Measurements from ENCODE around the gene HIVEP3.

HIVEP3 gene

DNA sequence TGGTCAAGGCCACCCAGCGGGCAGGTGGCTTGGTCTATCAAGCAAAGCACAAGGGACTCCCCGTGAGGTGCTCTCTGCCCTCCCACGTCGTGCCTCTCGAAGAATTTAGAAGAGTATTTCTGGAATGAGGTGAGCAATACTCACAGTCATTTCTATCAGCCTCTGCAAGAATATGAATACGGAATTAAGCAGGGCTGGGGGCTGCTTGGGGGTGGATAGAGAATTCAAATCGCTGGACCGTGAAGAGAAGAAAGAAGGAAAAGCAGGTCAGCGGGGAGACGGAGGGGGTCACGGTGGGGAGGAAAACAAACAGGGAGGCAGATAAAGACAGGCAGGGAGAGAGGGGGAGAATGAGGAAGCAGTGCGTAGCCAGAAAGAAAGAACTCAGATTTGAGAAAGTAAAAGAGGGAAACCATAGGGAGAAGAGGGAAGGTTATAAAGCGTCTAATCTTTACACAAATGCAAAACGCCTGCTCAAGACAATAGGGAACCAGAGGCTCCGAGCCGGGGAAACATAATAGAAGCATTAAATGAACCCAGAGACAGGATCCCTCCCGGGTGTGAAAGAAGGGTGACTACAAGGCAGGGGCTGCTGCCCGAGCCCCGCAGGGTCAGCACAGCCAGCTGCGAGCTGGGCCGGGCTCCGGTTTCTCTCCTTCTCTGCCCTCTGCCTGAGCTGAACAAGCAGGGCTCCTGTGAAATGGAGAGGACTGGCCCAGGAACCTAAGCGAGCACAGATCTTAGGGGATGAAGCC, 432.2 kb downstream of the HIVEP3 start:
- DNase-seq, result no peak

DNA sequence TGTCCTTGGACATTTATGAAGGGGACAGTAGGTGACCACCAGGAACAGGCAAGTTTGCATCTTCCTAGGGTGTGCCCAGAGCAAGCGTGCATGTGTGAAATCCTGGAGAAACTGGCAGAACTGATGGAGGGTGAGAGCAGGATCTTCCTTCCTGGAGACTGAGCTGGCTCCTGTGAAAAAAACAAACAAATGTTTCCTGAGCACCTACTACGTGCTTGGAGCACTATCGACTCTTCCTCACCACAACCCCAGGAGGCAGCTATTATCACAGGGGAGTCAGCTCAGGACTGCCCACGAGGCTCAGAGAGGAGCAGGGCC, 432.7 kb downstream of the HIVEP3 start:
- DNase-seq, result no peak

DNA sequence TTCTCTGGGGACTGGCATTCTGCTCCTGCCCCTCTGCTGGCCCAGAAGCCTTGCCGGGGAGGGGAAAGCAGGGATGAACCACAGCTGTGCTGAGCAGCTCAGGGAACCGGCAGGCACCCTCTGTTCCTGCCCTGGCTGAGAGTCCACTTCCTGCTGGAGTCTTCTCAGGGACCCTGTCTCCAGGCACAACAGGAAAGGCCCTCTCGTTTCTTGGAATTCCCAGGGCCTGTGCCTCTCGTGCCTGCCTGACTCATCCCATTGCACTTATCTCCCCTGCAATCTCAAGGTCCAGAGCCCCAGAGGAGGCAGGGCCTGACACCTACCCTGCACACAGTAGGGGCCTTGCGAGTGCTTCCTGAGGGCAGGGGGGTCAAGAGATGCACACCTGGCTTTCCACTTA, 433.1 kb downstream of the HIVEP3 start:
- DNase-seq, result no peak

DNA sequence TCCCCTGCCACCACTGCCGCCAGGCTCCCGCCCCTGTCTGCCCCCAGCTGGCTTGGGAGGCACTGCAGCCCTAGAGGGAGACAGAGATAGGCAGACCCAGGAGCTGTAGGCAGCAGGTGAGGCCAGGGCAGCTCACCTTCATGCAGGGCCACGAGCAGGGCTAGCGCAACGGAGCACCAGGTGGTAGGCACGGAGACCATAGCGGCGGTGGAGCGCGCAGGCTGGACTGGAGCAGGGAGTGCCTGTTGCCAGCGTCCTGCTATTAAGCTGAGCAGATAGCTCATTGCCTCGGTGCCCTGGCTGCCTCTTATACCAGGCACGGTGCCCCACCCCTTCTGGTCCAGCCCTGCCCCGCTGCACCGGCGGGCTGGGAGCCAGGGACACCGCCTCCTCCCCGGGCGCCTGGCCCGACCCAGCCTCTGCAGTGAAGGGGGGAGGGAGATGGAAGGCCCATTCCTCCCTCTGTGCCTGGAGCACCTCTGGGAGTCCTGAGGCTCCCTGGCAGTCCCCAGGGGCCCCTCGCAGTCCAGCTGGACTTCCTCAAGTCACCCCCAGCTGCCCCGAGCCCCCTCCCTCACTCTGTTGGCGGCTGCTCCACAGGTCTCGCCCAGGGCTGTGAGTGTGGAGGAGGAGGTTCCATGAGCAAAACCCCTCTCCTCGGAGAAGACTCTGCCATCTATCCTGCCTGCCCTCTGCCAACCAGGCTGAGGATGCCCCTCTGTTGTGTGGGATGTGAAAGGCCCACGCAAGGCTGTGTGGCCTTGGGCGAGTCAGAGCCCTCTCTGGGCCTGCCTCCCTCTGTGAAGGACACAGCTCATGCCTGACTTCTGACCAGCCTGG, 434.1 kb downstream of the HIVEP3 start, which contains the start of gene EDN2:
EDN2 (minus strand) TSS at position 282 of the 840 bp plus-strand sequence; CDS start at position 200, 82 bp downstream.
- DNase-seq, result no peak

DNA sequence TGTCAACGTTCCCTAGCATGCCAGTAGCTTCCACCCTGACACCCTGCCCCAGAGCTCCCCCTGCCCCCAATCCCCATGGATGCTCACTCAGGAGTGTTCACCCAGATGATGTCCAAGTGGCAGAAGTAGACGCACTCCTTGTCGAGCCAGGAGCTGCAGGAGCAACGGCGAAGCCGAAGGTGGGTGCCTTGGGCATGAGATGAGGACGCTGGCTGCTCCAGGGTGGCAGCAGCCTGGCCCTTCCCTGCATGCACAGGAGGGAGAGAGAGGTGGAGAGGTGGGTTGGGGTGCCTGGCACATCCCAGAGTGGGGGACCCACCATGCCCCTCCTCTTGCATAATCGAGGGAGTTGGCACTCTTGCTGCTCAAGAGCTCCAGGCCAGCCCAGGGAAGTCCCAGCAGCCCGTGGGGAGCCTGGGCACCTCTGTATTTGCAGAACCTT, 434.7 kb downstream of the HIVEP3 start:
- no peak for DNase-seq

DNA sequence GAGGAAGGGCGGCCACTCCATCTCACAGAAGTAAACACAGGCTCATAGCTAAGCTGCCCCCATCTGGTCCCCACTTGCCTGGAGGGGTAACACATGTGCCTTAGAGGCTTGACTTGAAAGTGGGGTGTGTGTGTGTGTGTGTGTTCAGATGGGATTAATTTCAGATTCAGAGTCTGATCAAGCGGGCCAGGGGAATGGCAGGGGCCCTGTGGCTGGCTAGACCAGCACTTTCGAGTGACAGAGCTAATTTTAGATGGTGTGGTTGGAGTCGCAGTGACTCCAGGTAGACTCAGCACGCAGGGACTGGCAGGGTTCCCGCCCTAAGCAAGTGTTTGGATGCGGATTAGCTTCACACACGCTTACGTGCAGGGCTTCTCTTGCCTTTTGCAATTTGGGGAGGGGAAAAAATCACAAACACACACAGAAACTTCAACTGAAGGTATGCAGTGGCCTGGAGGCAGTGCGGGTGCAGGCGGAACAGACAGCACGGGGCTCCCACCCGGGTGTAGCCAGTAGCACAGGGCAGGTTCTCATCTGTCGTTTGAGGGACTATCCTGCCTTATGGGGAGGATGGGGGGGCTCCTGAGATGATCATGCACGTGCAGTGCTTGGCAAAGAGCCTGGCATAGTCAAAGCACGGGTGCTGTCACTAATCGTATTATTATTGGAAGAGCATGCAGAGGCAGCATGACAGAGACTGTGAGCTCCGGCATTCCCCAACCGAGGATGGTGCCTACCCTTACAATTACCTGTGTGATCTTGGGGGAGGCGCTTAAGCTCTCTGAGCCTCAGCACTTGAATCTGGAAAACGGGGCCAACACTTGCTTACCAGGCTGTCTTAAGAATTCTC, 435.5 kb downstream of the HIVEP3 start:
- DNase-seq, result peak; percentile 97

DNA sequence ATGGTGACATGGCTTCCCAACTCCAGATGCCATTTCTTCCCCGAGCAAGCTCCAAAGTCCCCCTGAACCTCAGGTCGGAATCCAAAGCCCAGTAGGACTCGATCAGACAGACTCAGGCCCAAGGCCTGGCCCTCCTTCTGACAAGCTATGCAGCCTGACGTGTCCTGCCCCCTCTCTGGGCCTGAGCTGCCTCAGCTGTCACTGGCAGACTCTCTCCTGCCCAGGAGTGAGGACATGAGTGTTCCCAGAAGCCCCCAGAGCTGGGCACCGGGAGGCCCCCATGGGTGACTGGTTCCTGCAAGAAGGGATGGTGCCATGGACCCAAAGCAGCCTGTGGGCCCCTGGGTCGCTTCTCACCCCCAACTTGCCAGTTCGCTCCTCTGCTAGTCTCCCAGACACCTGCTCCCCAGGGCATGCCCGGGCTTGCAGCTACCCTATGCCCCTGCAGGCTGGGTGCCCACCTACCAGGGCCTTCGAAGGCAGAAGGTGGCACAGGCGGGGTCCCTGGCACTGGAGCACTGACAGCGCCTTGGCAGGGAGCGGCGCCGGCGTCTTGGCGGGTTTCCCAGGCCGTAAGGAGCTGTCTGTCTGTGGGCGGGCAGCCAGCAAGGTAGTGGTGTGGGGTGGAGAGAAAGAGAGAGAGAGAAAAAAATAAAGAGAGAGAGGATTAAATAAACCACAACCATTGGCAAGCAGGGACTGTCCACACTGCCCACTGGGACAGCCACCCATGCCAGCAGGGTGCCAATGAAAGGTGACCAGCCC, 436.5 kb downstream of the HIVEP3 start:
- peak; percentile 14 for DNase-seq

DNA sequence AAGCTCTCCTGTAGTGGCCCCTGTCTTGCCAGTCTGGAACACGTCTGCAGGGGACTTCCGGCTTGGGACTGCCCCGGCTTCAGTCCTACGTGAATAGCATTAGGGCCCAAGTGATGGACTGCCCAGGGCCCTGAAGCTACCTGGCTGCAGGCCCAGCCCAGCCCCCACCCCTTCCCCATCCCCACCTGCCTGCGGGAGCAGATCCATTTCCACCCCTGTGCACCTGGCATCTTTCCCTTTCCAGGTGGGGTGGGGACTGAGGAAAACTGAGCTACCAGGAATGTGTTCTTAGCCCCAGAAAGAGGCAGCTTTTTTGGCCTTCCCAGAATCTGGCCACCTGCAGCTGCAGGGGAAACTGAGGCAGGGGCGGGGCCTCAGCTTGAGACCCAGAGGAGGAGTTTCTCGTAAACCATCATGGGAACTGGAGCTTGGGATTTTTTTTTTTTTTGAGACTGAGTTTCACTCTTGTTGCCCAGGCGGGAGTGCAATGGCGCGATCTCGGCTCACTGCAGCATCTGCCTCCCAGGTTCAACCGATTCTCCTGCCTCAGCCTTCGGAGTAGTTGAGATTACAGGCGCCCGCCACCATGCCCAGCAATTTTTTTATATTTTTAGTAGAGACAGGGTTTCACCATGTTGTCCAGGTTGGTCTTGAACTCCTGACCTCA, 437.5 kb downstream of the HIVEP3 start:
- DNase-seq, result no peak

DNA sequence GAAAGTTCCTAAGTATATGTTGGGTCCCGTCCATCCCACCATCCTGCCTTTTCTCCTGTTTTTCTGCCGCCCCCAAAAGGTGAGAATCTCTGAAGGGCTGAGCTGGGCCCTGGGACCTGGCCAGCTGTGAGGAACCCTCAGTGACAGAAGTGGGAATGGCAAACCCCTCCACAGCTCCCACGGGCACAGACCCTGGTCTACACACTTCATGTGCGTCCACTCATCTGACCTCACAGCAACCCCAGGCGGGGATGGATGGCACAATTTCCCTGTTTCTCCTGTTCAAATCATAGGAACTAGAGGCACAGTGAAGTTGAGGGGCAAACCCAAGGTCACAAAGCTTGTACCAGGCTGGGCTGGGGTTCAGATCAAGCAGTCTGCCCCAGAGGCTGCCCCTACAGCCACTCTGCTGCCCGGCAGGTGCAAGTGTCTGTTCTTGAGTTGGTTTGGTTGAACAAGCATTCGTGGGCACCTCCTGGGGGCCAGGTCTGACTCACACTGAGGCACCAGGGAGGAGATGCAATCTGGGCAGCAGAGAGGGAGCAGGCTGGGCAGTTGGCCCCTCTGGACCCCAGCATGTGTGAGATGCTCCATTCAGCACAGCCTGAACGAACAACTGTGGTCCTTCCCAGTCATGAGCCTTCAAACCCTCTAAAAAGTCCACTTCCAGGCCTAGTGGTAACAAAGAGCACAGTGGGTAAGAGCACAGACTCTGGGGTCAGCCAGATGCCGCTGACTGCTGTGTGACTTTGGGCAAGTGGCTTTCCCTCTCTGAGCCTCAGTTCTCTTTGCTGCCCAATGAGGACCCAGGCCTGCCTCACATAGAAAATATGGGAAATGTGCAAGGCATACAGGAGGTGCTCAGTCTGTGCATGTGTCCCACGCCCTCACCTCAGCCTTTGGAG, 438.3 kb downstream of the HIVEP3 start:
- DNase-seq, result no peak

DNA sequence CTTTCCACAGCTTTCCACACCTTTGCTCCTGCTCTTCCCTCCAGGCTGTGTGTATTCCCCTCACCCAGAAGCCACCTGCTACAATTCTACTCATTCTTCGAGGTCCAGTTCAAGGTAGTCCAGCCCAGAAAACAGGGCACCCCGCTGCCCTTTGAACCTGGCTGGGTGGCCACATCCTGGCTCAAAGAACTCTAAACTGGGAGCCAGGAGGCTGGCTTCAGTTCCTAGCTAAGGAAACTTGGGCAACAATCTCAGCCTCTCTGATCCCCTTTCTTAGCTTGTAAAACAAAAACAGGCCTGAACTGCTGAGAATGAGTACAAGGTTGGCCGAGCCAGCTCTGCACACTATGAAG, 438.9 kb downstream of the HIVEP3 start:
- no peak for DNase-seq

DNA sequence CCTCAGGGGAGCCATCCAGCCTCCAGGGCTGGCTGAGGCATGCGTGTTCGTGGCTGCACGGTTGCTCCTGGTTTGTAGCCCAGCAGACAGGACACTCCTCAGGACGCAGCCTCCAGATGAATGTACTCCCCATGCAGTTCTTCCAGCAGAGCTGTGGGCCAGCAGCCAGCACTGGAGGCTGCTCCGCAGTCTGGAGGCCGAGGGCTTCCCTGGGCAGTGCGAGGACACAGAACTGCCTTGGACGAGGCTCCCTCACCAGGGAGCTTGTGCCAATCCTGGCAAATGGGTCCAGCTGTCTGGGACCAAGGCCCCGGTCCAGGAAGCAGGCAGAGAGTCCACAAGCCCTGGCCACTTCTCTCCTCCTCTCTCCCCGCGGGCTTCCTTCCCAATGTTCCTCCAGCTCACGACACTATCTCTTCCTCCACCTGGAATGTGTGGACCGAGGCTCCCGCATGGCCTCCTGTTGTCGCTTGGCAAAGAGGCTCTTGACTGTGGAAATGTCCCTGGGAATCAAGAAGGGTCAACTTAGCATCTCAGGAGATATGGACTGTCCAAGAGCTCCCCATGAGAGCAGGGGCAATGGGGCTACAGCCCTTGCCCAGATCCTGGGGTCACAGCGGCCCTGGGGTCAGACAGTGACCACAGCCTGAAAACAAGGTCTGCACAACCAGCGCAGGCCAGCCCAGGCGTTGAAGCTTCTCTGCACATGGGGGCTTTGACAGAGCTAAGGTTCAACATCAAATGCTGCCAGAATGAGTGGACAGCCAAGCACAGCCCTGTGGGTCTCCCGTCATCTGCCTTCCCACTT, 439.5 kb downstream of the HIVEP3 start:
- no peak for DNase-seq

DNA sequence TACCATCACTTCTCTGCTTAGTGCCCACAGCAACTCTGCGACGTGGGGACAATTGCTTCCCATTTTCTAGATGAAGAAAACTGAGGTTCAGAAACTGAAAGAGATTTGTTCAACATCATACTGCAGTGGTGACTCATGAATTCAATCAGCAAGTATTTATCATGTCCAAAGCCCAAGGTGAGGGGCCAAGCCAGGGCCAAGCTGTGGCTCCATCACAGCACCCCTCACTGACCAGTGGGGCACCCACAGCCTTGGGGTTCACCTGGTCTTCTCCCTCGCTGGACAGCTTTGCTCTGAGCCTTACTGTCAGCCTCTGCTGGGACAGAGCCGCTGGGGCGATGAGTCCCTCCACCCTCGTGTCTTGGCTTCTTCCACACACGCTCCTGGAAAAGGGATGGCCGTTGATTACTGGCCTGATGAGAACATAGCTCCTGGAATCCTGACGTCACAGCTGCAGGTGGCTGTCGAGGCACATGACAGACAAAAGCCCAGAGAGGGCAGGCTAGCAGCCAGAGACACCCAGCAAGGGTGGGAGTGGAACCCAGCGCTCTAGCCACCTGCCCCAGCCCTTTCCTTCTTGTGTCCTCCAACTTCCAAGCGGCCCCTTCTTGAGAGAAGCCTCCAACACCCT, 440.5 kb downstream of the HIVEP3 start:
- DNase-seq, result no peak

DNA sequence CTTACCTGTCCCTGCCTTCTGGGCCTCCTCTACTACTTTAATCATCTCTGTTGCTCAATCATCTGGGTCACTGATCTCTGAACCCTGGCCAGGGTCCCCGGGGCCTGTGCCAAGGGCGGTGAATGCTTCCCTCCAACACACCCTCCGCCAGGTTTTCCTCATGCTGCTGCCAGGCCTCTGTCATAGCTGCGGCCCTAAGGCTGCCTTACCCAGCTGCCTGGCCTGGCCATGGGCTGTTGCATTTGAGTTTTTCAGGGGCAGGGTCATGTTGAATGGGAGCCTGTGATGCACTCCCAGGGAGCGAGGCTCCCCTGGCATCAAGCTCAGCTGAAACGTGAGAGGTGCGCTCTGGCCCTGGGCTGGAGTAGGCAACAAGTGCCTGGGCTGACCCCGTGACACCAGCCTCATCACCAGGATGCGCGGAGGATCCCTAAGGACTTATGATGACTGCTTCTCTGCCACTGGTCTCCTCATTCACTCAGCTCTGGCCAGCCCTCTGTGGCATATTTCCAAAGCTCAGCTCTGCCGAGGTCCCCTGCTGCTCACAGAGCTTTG, 441.8 kb downstream of the HIVEP3 start:
- DNase-seq, result no peak

DNA sequence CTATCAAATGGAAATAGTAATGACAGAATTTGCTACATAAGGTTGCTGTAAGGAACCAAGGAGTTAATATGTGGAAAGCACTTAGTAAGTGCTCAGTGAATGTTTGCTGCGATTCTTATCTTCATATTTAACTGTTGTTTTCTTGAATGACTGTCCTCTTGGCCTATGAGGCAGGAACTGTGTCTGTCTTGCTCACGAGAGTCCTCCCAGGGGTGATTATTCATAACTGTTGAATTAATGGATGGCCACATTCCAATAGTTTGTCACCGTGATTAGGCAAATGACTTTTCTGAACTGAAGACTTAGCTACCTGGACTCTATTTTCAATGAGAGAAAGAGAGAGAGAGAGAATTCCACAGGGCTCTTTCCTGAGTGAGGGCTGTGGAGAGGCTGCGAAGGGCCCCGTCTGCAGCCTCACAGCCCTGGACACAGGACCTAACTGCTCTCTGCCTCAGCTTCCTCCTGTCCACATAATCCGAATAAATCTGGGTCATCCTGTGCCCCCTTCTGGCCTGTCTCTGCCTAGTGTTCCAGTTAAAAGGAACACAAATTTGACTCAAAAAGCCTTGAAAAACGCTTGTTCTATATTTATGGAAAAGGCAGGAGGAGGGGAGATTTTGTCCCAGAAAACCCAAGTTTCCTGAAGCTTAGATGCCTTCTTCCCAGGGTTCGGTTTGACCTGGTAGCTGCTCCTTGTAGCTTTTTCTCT, 442.7 kb downstream of the HIVEP3 start:
- DNase-seq, result no peak

DNA sequence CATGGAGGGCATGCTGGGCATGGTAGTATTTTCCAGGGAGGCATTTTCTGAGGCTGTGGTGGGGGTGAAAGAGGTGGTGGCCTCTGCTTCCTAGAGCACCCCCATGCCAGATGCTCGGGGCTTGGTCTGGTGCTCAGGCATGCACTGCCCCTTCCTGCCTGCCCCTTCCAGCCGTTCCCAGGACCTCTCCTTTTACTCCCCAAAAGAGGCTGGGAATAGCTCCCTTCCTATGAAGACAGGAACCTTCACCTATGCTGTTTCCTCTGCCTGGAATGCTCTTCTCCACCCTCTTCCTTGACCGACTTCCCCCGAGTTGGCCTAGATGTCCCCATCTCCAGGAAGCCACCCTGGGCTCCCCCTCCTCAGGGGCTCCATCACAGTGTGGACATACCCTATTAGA, 443.4 kb downstream of the HIVEP3 start:
- DNase-seq, result no peak

DNA sequence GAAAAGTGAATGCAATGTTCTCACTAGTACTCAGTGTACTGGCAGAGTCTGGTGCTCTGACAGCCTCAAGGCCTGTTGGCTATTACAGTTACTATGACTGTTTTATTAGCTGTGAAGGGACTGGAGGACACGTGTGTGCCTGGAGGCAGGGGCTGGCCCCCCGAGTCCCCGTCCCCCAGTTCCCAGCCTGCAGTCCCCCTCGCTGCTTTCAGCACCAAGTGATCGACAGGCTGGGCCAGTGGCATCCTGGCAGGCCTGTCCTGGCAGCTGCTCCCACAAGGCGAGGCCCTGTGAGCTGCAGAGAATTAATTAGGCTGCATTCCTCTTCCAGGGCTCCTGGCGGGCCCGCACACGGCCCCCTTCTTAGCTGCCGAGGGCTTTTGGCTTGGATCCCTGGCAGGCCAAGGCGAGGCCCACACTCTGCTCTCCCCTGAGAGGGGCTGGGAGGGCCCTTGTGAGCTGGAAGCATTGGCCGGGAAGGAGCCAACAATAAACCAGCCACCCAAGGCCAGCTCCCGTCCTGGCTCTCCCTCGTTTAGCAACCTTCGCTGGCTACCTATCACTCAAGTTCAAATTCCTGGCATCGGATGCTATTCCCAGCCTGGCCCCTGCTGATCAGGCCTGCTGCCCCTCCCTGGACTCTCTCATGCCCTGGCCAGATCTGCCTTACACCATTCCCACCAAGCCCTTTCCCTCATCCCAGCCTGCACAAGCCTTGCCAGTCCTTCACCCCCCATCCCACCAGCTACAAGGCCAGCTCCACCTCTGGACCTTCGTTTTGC, 444.0 kb downstream of the HIVEP3 start:
- DNase-seq, result no peak

DNA sequence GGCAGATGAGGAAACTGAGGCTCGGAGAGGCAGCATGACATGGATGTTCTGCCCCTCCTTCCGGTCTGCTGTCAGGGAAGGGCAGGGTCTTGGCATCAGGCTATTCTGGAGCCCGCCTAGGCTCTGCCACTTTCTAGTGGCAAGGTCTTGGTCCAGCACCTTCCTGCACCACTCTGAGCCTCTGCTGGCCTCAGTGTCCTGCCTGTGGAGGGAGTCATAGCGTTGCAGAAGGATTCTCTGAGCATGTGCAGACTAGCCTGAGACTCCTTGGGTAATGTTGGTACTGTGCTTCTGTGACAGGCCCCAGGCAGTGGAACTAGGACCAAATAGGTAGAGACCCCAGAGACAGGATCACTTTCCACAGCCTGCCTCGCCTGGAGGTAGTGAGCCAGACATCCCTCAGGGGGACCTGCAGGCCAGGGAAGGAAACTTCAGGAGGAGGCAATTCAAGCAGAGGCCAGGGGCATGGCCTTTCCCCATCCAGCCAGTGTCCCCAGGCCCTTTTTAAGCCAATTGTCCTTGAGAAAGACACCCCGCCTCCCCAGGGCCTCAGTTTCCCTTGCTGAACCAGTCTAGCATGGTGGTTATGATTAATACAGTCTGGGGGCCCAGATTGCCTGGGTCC, 444.9 kb downstream of the HIVEP3 start:
- DNase-seq, result no peak

All from NCI-H524 treated with DMSO at 0.1 percent for 48 hours (cell line).